ENCODE measurements around the gene PCNX3. TPM values are rescaled to one million over a fixed set of nuclear protein-coding genes. Genes with fewer than 3 reads are reported as not detected.

PCNX3 gene
- total RNA-seq, 4 donors from 2014 or later, result 21.0 to 53.4 (median 29.8) TPM

DNA sequence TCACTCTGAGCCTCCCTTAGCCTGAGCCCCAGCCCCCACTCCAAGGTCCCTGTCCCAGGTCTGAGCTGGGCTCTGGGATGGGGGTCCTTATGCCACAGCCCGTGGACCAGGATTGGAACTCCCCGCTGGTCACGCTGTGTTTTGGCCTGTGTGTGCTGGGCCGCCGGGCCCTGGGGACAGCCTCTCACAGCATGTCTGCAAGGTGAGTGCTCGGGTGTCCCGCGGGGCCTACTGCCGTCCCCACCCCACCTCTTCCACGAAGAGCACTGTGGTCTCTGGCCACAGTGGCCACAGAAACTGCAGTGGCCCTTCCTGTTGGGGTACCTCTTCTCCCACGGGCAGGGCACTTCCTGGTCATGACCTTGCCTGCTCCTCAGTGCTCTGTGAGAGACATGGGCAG is 18.9 kb downstream of the PCNX3 start:
- 87% methylated on average over 10 to 11 of the region's 11 CpGs for WGBS, 2 donors
- H3K27ac ChIP-seq, result no peak overlapping the region
- H3K36me3 ChIP-seq, result peaks cover 4 to 77% (median 23%) of the 10 kb centered on the region in 3 donors
- no peaks in the 10 kb centered on the region for H3K9me3 ChIP-seq
- DNase-seq (ENCODE audit: low spot score in 2 of 2), result no peak
- H3K27me3 ChIP-seq, result no peaks in the 10 kb centered on the region
- TF ChIP-seq, protein P1, sequence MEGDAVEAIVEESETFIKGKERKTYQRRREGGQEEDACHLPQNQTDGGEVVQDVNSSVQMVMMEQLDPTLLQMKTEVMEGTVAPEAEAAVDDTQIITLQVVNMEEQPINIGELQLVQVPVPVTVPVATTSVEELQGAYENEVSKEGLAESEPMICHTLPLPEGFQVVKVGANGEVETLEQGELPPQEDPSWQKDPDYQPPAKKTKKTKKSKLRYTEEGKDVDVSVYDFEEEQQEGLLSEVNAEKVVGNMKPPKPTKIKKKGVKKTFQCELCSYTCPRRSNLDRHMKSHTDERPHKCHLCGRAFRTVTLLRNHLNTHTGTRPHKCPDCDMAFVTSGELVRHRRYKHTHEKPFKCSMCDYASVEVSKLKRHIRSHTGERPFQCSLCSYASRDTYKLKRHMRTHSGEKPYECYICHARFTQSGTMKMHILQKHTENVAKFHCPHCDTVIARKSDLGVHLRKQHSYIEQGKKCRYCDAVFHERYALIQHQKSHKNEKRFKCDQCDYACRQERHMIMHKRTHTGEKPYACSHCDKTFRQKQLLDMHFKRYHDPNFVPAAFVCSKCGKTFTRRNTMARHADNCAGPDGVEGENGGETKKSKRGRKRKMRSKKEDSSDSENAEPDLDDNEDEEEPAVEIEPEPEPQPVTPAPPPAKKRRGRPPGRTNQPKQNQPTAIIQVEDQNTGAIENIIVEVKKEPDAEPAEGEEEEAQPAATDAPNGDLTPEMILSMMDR (IDR thresholded peaks at IDR 0.05), result no peak
- TF ChIP-seq POLR2A (IDR thresholded peaks at IDR 0.05), result no peak
- no peak for TF ChIP-seq EP300 (IDR thresholded peaks at IDR 0.05)
- no peak overlapping the region for H3K4me3 ChIP-seq
- peaks cover 0 to 28% (median 19%) of the 10 kb centered on the region in 4 donors for H3K4me1 ChIP-seq

DNA sequence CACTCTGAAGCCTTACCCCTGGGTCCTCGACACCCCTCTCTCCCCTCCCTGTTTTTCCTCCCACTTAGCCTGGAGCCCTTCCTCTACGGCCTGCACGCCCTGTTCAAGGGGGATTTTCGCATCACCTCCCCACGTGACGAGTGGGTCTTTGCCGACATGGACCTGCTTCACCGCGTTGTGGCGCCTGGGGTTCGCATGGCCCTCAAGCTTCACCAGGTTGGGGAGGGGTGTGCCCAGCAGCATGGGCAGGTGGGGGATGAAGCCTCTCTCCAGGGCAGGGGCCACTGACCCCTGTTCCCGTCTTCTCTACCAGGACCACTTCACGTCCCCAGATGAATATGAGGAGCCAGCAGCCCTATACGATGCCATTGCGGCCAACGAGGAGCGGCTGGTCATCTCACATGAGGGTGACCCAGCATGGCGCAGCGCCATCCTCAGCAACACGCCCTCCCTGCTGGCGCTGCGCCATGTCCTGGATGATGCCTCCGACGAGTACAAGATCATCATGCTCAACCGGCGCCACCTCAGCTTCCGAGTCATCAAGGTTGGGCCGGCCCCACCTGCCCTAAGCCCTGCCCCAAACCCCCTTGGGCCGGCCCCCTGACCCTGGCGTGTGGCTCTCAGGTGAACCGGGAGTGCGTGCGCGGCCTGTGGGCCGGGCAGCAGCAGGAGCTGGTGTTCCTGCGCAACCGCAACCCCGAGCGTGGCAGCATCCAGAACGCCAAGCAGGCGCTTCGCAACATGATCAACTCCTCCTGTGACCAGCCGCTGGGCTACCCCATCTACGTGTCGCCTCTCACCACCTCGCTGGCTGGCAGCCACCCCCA is 19.5 kb downstream of the PCNX3 start:
- Histone ChIP-seq H3K9me3 (no peaks in the 10 kb centered on the region), H3K36me3 (peaks cover 0 to 70% (median 16%) of the 10 kb centered on the region in 3 donors), H3K27ac (no peak overlapping the region), H3K4me3 (no peak overlapping the region), H3K4me1 (peaks cover 0 to 35% (median 26%) of the 10 kb centered on the region in 4 donors), H3K27me3 (no peaks in the 10 kb centered on the region)
- TF ChIP-seq POLR2A (IDR thresholded peaks at IDR 0.05) (no peak), EP300 (IDR thresholded peaks at IDR 0.05) (no peak)
- TF ChIP-seq, protein P1 (IDR thresholded peaks at IDR 0.05), result no peak
- WGBS, 2 donors, result 92 to 93% methylated on average over 41 to 46 of the region's 46 CpGs
- no peak for DNase-seq (ENCODE audit: low spot score in 2 of 2)

DNA sequence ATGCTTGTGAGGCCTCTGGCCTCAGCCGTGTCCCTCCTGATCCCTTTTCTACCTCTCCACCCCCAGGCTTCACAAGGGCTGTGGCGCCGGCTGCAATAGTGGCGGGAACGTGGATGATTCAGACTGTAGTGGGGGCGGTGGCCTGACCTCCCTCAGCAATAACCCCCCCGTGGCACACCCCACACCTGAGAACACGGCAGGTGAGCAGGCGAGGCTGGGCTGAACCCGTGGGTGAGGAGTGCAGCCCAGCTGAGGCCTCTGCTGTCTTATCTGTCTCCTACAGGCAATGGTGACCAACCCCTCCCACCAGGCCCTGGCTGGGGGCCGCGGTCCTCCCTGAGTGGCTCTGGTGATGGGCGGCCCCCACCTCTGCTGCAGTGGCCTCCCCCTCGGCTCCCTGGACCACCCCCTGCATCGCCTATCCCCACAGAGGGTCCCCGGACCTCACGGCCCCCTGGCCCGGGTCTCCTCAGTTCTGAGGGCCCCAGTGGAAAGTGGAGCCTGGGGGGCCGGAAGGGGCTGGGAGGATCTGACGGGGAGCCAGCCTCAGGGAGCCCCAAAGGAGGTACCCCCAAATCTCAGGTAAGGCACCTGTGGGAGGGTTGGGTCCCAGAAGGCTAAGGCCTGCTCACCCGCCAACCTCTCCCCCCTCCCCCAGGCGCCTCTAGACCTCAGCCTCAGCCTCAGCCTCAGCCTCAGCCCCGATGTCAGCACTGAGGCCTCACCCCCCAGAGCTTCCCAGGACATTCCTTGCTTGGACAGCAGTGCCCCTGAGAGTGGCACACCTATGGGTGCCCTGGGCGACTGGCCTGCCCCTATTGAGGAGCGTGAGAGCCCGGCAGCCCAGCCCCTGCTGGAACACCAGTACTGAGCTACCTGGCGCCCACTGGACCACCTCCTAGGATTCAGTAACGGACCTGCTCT is 20.8 kb downstream of the PCNX3 start:
- Histone ChIP-seq H3K9me3 (no peaks in the 10 kb centered on the region), H3K4me1 (peaks cover 0 to 48% (median 38%) of the 10 kb centered on the region in 4 donors), H3K27ac (peak overlapping the region in 2 of 4 donors; percentile 91 to 96), H3K27me3 (no peaks in the 10 kb centered on the region), H3K36me3 (peaks cover 0 to 66% (median 14%) of the 10 kb centered on the region in 3 donors), H3K4me3 (no peak overlapping the region)
- no peak for DNase-seq (ENCODE audit: low spot score in 2 of 2)
- WGBS, 2 donors, result 86 to 90% methylated on average over 13 to 20 of the region's 28 CpGs
- TF ChIP-seq EP300 (IDR thresholded peaks at IDR 0.05), result no peak
- no peak for TF ChIP-seq POLR2A (IDR thresholded peaks at IDR 0.05)
- TF ChIP-seq, protein P1 (IDR thresholded peaks at IDR 0.05), result no peak

DNA sequence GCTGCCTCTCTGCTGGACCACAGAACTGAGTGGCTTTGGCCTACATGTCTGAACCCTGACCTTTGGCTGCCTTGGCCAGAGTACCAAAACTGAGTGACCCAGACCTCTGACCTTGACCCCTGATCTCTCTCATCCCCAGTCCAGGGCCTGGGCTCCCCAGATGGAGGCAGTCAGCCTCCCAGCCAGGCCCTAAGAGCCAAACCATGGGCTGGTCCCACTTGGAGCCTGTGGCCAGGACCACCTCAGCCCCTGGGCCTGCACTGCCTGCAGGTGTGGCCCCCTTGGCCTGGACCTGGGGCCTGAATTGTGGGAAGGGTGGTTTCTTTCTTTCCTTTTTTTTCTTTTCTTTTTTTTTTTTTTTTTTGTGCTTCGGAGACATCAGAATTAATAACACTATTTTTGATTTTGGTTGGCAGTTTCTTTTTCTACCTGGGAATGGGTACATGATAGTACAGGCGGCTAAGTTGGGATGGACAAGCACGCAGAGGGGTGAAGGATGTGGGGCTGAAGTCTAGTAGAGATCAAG is 21.5 kb downstream of the PCNX3 start:
- no peak for DNase-seq (ENCODE audit: low spot score in 2 of 2)
- Histone ChIP-seq H3K27me3 (no peaks in the 10 kb centered on the region), H3K27ac (peak overlapping the region in 2 of 4 donors; percentile 91 to 96), H3K4me1 (peaks cover 0 to 52% (median 41%) of the 10 kb centered on the region in 4 donors), H3K36me3 (peaks cover 0 to 63% (median 14%) of the 10 kb centered on the region in 3 donors), H3K9me3 (no peaks in the 10 kb centered on the region), H3K4me3 (no peak overlapping the region)
- TF ChIP-seq, protein P1 (IDR thresholded peaks at IDR 0.05), result no peak
- TF ChIP-seq EP300 (IDR thresholded peaks at IDR 0.05), result no peak
- TF ChIP-seq POLR2A (IDR thresholded peaks at IDR 0.05), result no peak
- 88 to 90% methylated on average over 3 of the region's 3 CpGs for WGBS, 2 donors
